HG02970 (cell line): ENCODE data around the gene ARHGAP10.

ENCODE experiments used
- ATAC-seq: cut with Tn5 transposase; IDR thresholded peaks from one replicate; pipeline ENCODE4 v1.9.1; 2021; ENCODE audit warnings: mild to moderate bottlenecking, moderate library complexity, moderate number of reproducible peaks; ENCODE audit not compliant: unreplicated experiment, low FRiP score

Gene ARHGAP10

GRCh38 chr4:147731580-147732517 lies at the start of gene ARHGAP10:
TSS of gene ARHGAP10 (plus strand) at chr4:147732088. CDS start at chr4:147732302, 214 bp downstream.
- peak; percentile 57 for ATAC-seq

GRCh38 chr4:147682755-147683154 lies 49.1 kb upstream of the ARHGAP10 start:
- ATAC-seq, result no peak

- ATAC-seq, result no peak
These were observed 48.7 kb upstream of the ARHGAP10 start for GRCh38 chr4:147683188-147683591.

- ATAC-seq, result peak; percentile 99
These were observed 47.9 kb upstream of the ARHGAP10 start, which contains the start of gene PRMT9 for GRCh38 chr4:147683717-147684700. TSS of gene PRMT9 (minus strand) at chr4:147684163. CDS start at chr4:147683987, 176 bp downstream.

GRCh38 chr4:147689067-147689466 lies 42.8 kb upstream of the ARHGAP10 start:
- ATAC-seq, result no peak

- no peak for ATAC-seq
These were observed 40.1 kb upstream of the ARHGAP10 start for GRCh38 chr4:147691820-147692219.

- no peak for ATAC-seq
These were observed 38.7 kb upstream of the ARHGAP10 start for GRCh38 chr4:147693218-147693617.

GRCh38 chr4:147696866-147697265 lies 35.0 kb upstream of the ARHGAP10 start:
- ATAC-seq, result no peak

- no peak for ATAC-seq
These were observed 27.0 kb upstream of the ARHGAP10 start for GRCh38 chr4:147704846-147705245.

GRCh38 chr4:147707892-147708672 lies 23.8 kb upstream of the ARHGAP10 start:
- peak; percentile 52 for ATAC-seq

- no peak for ATAC-seq
These were observed 21.9 kb upstream of the ARHGAP10 start for GRCh38 chr4:147709999-147710398.

- no peak for ATAC-seq
These were observed 17.1 kb upstream of the ARHGAP10 start for GRCh38 chr4:147714575-147715401.

- ATAC-seq, result peak; percentile 63
These were observed 14.0 kb upstream of the ARHGAP10 start for GRCh38 chr4:147717878-147718277.

- no peak for ATAC-seq
These were observed 8.6 kb upstream of the ARHGAP10 start for GRCh38 chr4:147723326-147723725.

GRCh38 chr4:147724468-147725201 lies 7.3 kb upstream of the ARHGAP10 start:
- ATAC-seq, result no peak

- ATAC-seq, result no peak
These were observed 6.2 kb upstream of the ARHGAP10 start for GRCh38 chr4:147725673-147726072.

GRCh38 chr4:147727476-147728028 lies 4.3 kb upstream of the ARHGAP10 start:
- no peak for ATAC-seq

GRCh38 chr4:147730333-147730732 lies 1.6 kb upstream of the ARHGAP10 start:
- ATAC-seq, result no peak
